ENCODE data around the gene CFAP107. TPM values are rescaled to one million over a fixed set of nuclear protein-coding genes. Genes with fewer than 3 reads are reported as not detected.
A peak's percentile ranks its signal among the peaks of the same experiment; 100 is the strongest.
"Not testable (repeated sequence)": the region's sequence is repeated elsewhere in the genome, so short reads cannot be mapped to it uniquely, and the experiment has no call there.

Gene CFAP107
- total RNA-seq, 1 donor from 2014 or later, result not detected

GRCh38 chr1:12783783-12784182 is 37.8 kb downstream of the CFAP107 start:
- DNase-seq (ENCODE audit: low spot score), result peak; percentile 44
- not testable (repeated sequence) for H3K4me2 ChIP-seq; H3K9me3 ChIP-seq (ENCODE audit: low read depth); H3K27ac ChIP-seq; H3K36me3 ChIP-seq; H4K20me1 ChIP-seq (ENCODE audit: low read depth); H3F3A ChIP-seq (ENCODE audit: low read depth); H3K36me3 Mint-ChIP-seq; H3K9ac ChIP-seq; H3K27me3 ChIP-seq; H3K4me3 ChIP-seq; H3K4me3 Mint-ChIP-seq; H3K27ac Mint-ChIP-seq; H3K4me1 Mint-ChIP-seq; H3K79me2 ChIP-seq (ENCODE audit: low read depth); H3K4me1 ChIP-seq; H2AFZ ChIP-seq (replicated peaks); H3K27me3 Mint-ChIP-seq (ENCODE audit: insufficient read depth, low read depth)
- H3K9me3 Mint-ChIP-seq, result peaks cover 15% of the 10 kb centered on the region
- peak; percentile 49 for TF ChIP-seq CTCF (IDR thresholded peaks at IDR 0.05)

- not testable (repeated sequence) for H3K36me3 ChIP-seq; H4K20me1 ChIP-seq (ENCODE audit: low read depth); H3K79me2 ChIP-seq (ENCODE audit: low read depth); H3K4me1 ChIP-seq; H3K36me3 Mint-ChIP-seq; H3F3A ChIP-seq (ENCODE audit: low read depth); H3K4me2 ChIP-seq; H2AFZ ChIP-seq (replicated peaks); H3K4me3 ChIP-seq; H3K4me3 Mint-ChIP-seq; H3K27ac Mint-ChIP-seq; H3K27me3 Mint-ChIP-seq (ENCODE audit: insufficient read depth, low read depth); H3K4me1 Mint-ChIP-seq; H3K27ac ChIP-seq; H3K9ac ChIP-seq; H3K27me3 ChIP-seq; H3K9me3 ChIP-seq (ENCODE audit: low read depth)
- peaks cover 15% of the 10 kb centered on the region for H3K9me3 Mint-ChIP-seq
- DNase-seq (ENCODE audit: low spot score), result peak; percentile 23
Observed at GRCh38 chr1:12784729-12785128, 38.7 kb downstream of the CFAP107 start.

- H3K27ac ChIP-seq; H3K9ac ChIP-seq; H3K79me2 ChIP-seq (ENCODE audit: low read depth); H3K4me1 Mint-ChIP-seq; H3K27me3 Mint-ChIP-seq (ENCODE audit: insufficient read depth, low read depth); H3F3A ChIP-seq (ENCODE audit: low read depth); H3K4me3 ChIP-seq; H4K20me1 ChIP-seq (ENCODE audit: low read depth); H3K4me2 ChIP-seq; H3K27me3 ChIP-seq; H3K4me1 ChIP-seq; H3K9me3 ChIP-seq (ENCODE audit: low read depth); H3K27ac Mint-ChIP-seq; DNase-seq (ENCODE audit: low spot score); H3K4me3 Mint-ChIP-seq; H3K36me3 Mint-ChIP-seq; H2AFZ ChIP-seq (replicated peaks); H3K9me3 Mint-ChIP-seq; H3K36me3 ChIP-seq: not testable (repeated sequence)
Observed at GRCh38 chr1:12791097-12791496, 45.1 kb downstream of the CFAP107 start, which contains the start of gene PRAMEF1. TSS of gene PRAMEF1 (plus strand) at chr1:12791397. CDS start at chr1:12793228, 1,831 bp downstream.

DNA sequence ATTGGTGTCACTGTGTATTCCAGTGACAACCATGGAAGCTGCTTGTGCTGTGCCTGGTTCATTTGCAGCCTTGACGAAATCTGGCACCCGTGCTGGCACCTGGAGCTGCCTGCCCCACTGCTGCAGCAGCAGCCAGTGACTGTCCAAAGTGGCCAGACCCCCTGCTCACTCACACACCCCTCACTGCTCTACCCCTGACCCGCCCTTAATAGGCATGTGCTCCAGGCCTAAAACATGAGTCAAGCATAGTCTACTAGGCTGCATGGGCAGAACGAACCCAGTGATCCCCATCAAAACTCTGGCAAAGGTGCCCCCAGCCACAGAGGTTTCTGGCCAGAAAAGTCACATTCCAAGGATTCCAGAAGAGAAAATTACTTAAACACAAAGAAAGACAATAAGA is 52.9 kb downstream of the CFAP107 start:
- no peaks in the 10 kb centered on the region for H4K20me1 ChIP-seq (ENCODE audit: low read depth)
- no peaks in the 10 kb centered on the region for H3K27me3 ChIP-seq
- no peak overlapping the region for H3K9ac ChIP-seq
- Mint-ChIP-seq H3K27ac (no peak overlapping the region), H3K27me3 (ENCODE audit: insufficient read depth, low read depth) (peaks cover 2% of the 10 kb centered on the region), H3K4me3 (no peak overlapping the region), H3K4me1 (no peaks in the 10 kb centered on the region), H3K36me3 (no peaks in the 10 kb centered on the region), H3K9me3 (peaks cover 5% of the 10 kb centered on the region)
- H3K4me1 ChIP-seq, result no peaks in the 10 kb centered on the region
- no peak overlapping the region for H2AFZ ChIP-seq (replicated peaks)
- no peaks in the 10 kb centered on the region for H3K9me3 ChIP-seq (ENCODE audit: low read depth)
- H3K4me3 ChIP-seq, result no peak overlapping the region
- DNase-seq (ENCODE audit: low spot score), result no peak
- no peak for TF ChIP-seq EZH2phosphoT487 (IDR thresholded peaks at IDR 0.05)
- TF ChIP-seq CTCF (IDR thresholded peaks at IDR 0.05), result no peak
- no peak for TF ChIP-seq EZH2 (IDR thresholded peaks at IDR 0.05)
- no peaks in the 10 kb centered on the region for H3F3A ChIP-seq (ENCODE audit: low read depth)
- no peaks in the 10 kb centered on the region for H3K79me2 ChIP-seq (ENCODE audit: low read depth)
- H3K36me3 ChIP-seq, result no peaks in the 10 kb centered on the region
- no peak overlapping the region for H3K27ac ChIP-seq
- no peak overlapping the region for H3K4me2 ChIP-seq
